Measurements from ENCODE around the gene MT1F. TPM values are rescaled to one million over a fixed set of nuclear protein-coding genes. Genes with fewer than 3 reads are reported as not detected.

The MT1F gene
- total RNA-seq, 1 experiment from 2014 or later, result 36.3 TPM

DNA sequence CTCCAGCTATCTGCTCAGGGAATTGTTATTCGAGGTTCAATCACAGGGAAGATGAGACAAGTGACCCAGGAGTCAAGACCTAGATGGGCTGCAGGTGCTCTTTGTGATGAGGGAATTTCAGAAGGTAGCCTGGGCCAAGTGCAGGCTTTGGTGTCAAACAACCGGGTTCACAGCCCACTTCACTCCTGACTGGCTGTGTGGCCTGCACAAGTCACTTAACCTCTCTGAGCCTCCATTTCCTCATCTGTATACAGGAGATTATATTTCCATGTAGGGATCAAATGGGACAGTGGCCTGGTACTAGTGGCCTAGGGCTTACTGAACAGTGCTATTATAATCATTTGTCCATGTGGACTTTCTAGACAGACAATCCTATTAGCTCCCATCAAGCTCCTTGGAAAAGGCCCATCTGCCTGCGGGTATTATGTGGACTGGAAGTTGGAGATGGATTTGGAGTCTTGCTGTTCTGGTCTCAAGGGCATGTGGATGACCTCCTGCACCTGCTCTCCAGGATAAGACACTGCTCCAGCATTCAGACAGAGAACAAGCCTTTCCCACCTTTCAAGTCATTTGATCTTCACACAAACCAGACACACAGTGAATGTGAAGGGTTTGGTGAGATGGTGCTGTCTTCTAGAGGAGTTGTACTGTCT is 21.4 kb downstream of the MT1F start:
- Histone ChIP-seq H3K79me2 (ENCODE audit: low read length) (no peaks in the 10 kb centered on the region), H4K20me1 (ENCODE audit: insufficient read depth, low read depth, low read length) (peaks cover 7% of the 10 kb centered on the region; the same call in 1 of the 2 replicates), H3K9me2 (replicated peaks; ENCODE audit: insufficient read depth, low read length) (no peaks in the 10 kb centered on the region), H3K27me3 (ENCODE audit: low read length) (no peaks in the 10 kb centered on the region), H3K4me1 (ENCODE audit: low read length) (peaks cover 35% of the 10 kb centered on the region), H3K9me3 (ENCODE audit: low read length) (no peaks in the 10 kb centered on the region), H3K27ac (ENCODE audit: low read length) (no peak overlapping the region), H2AFZ (ENCODE audit: low read length) (no peak overlapping the region), H3K4me2 (ENCODE audit: low read depth, low read length, poor library complexity, severe bottlenecking) (no peak overlapping the region), H3K36me3 (ENCODE audit: insufficient read depth, low read length) (no peaks in the 10 kb centered on the region), H3K4me3 (ENCODE audit: low read length) (no peak overlapping the region), H3K9ac (ENCODE audit: low read length) (no peak overlapping the region)
- DNase-seq, result no peak

DNA sequence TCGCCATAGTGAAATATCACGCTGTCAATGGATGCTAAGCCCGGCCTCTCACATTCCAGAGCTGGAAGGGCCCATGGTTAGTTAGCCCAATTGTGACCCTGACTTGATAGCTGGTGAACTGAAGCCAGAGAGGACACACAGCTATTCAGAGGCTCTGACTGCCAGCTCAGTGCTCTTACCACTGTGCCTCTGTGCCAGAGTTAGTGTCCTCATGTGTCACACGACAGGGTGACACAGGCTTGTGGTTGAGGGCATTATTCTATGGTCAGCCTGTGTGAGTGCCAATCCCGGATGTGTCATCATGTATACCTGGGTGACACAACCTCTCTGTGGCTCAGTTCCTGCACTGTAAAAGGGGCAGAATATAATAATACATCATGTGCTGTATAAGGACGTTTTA is 22.1 kb downstream of the MT1F start:
- H3K9me2 ChIP-seq (replicated peaks; ENCODE audit: insufficient read depth, low read length), result no peaks in the 10 kb centered on the region
- H3K4me3 ChIP-seq (ENCODE audit: low read length), result no peak overlapping the region
- no peaks in the 10 kb centered on the region for H3K27me3 ChIP-seq (ENCODE audit: low read length)
- no peak overlapping the region for H3K9ac ChIP-seq (ENCODE audit: low read length)
- no peak overlapping the region for H3K27ac ChIP-seq (ENCODE audit: low read length)
- peaks cover 36% of the 10 kb centered on the region for H3K4me1 ChIP-seq (ENCODE audit: low read length)
- H3K4me2 ChIP-seq (ENCODE audit: low read depth, low read length, poor library complexity, severe bottlenecking), result no peak overlapping the region
- H3K79me2 ChIP-seq (ENCODE audit: low read length), result no peaks in the 10 kb centered on the region
- peaks cover 7% of the 10 kb centered on the region; the same call in 1 of the 2 replicates for H4K20me1 ChIP-seq (ENCODE audit: insufficient read depth, low read depth, low read length)
- no peaks in the 10 kb centered on the region for H3K36me3 ChIP-seq (ENCODE audit: insufficient read depth, low read length)
- no peak overlapping the region for H2AFZ ChIP-seq (ENCODE audit: low read length)
- no peaks in the 10 kb centered on the region for H3K9me3 ChIP-seq (ENCODE audit: low read length)
- DNase-seq, result no peak

DNA sequence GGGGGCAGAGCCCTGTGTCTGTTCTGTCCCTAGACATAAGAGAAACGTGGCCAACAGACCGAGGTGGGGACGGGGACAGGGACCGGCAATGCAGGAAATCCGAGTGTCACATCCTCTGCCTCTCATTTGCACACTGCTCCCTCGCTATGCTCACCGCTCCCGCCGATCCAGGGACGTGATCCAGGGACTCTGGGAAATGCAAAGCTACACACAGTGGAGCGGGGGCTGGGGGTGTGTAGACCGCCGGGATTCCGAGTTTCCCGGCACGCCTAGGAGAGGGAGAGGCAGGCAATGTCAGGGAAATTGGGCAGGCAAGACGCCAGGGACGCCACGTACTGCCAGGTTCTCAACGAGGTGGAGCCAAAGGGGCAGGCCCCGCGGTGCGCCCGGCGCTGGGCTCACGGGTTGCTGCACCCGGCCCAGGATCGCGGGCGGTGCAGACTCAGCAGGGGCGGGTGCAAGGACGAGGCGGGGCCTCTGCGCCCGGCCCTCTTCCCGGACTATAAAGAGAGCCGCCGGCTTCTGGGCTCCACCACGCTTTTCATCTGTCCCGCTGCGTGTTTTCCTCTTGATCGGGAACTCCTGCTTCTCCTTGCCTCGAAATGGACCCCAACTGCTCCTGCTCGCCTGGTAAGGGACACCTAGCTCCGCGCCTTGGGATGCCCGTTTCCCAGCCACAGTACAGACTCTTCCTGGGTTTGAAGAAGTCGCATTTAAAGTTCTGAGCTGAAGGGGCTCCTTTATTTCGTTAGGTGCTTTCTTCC is 24.4 kb downstream of the MT1F start, which contains the start of gene MT1X:
TSS of gene MT1X (plus strand) at position 532 of the 764 bp plus-strand sequence. CDS start at position 603, 71 bp downstream.
- H3K4me3 ChIP-seq (ENCODE audit: low read length), result peak within 1 kb of the TSS; percentile 87
- H3K9ac ChIP-seq (ENCODE audit: low read length), result peak within 1 kb of the TSS; percentile 87
- H3K9me3 ChIP-seq (ENCODE audit: low read length), result no peaks in the 10 kb centered on the region
- H3K4me2 ChIP-seq (ENCODE audit: low read depth, low read length, poor library complexity, severe bottlenecking), result peak within 1 kb of the TSS; percentile 99
- peaks cover 30% of the 10 kb centered on the region for H3K4me1 ChIP-seq (ENCODE audit: low read length)
- H3K27ac ChIP-seq (ENCODE audit: low read length), result no peak within 1 kb of the TSS
- no peaks in the 10 kb centered on the region for H3K36me3 ChIP-seq (ENCODE audit: insufficient read depth, low read length)
- DNase-seq, result peak; percentile 97
- H3K9me2 ChIP-seq (replicated peaks; ENCODE audit: insufficient read depth, low read length), result no peaks in the 10 kb centered on the region
- H4K20me1 ChIP-seq (ENCODE audit: insufficient read depth, low read depth, low read length), result peaks cover 7% of the 10 kb centered on the region; the same call in 1 of the 2 replicates
- peak within 1 kb of the TSS; percentile 92 for H2AFZ ChIP-seq (ENCODE audit: low read length)
- H3K27me3 ChIP-seq (ENCODE audit: low read length), result no peaks in the 10 kb centered on the region
- H3K79me2 ChIP-seq (ENCODE audit: low read length), result no peaks in the 10 kb centered on the region

DNA sequence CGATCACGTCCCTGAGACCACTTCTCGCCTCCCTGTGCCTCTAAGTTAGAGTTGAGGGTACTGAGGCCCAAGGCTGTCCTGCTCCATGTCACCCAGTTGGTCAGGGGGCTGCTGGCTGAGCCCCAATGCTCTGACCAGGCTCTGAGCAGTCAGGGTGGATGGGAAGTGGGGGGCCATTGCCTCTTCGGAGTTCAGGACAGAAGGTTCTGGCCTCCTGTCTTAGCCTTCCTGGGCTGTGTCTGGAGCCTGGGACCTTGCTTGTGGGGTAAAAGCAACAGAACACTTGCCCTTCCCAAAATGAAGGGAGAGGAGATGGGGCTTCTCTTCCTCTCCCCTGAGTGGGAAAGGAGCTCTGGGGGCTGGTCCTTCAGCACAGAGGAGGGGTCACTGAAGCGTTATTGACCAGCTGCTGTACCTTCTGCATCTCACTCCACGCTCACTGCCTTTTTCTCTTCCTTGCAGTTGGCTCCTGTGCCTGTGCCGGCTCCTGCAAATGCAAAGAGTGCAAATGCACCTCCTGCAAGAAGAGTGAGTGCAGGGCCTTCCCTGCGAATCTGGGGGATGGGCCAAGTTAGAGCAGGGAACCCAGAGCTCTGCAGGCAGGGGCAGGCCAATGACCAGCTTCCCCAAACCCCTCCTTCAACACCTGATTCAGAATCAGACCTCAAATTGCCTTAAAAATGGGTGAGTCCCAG is 25.1 kb downstream of the MT1F start:
- Histone ChIP-seq H3K27ac (ENCODE audit: low read length) (no peak overlapping the region), H4K20me1 (ENCODE audit: insufficient read depth, low read depth, low read length) (peaks cover 7% of the 10 kb centered on the region; the same call in 1 of the 2 replicates), H3K36me3 (ENCODE audit: insufficient read depth, low read length) (no peaks in the 10 kb centered on the region), H3K27me3 (ENCODE audit: low read length) (no peaks in the 10 kb centered on the region), H3K79me2 (ENCODE audit: low read length) (no peaks in the 10 kb centered on the region), H3K9me2 (replicated peaks; ENCODE audit: insufficient read depth, low read length) (no peaks in the 10 kb centered on the region), H3K9ac (ENCODE audit: low read length) (peak overlapping the region; percentile 87), H3K9me3 (ENCODE audit: low read length) (no peaks in the 10 kb centered on the region), H2AFZ (ENCODE audit: low read length) (no peak overlapping the region; the same call in 1 of the 2 replicates), H3K4me3 (ENCODE audit: low read length) (peak overlapping the region; percentile 87), H3K4me1 (ENCODE audit: low read length) (peaks cover 30% of the 10 kb centered on the region), H3K4me2 (ENCODE audit: low read depth, low read length, poor library complexity, severe bottlenecking) (peak overlapping the region; percentile 99)
- DNase-seq, result peak; percentile 60

DNA sequence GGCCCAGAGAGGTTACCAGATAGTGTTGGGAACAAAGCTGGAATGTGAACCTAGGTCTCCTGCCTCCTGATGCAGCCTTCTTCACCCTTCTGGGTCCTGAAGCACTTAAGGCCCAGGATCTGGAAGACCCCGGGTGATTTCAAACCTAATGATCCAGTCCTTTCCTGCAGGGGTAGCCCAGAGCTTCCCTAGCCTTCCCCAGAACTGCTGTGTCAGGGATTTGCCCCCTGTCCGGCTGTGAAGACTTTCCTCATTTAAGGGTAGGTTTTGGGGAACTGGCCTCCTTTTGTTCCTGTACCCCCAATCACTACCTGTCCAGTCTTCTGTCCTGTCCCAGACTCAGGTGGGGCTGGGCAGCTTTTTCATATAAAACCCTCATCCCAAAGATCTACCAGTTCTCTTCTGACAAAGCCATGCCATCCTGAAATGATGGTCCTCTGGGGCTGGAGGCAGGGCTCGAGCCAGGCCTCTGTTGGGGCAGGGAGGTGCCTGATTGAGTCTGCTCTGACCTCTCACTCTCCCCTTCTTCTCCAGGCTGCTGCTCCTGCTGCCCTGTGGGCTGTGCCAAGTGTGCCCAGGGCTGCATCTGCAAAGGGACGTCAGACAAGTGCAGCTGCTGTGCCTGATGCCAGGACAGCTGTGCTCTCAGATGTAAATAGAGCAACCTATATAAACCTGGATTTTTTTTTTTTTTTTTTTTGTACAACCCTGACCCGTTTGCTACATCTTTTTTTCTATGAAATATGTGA is 25.8 kb downstream of the MT1F start:
- Histone ChIP-seq H4K20me1 (ENCODE audit: insufficient read depth, low read depth, low read length) (peaks cover 7% of the 10 kb centered on the region; the same call in 1 of the 2 replicates), H3K4me1 (ENCODE audit: low read length) (peaks cover 30% of the 10 kb centered on the region), H3K9me2 (replicated peaks; ENCODE audit: insufficient read depth, low read length) (no peaks in the 10 kb centered on the region), H3K9ac (ENCODE audit: low read length) (peak overlapping the region; percentile 87), H3K9me3 (ENCODE audit: low read length) (no peaks in the 10 kb centered on the region), H3K27ac (ENCODE audit: low read length) (no peak overlapping the region), H3K27me3 (ENCODE audit: low read length) (no peaks in the 10 kb centered on the region), H3K4me3 (ENCODE audit: low read length) (peak overlapping the region; percentile 87), H3K36me3 (ENCODE audit: insufficient read depth, low read length) (no peaks in the 10 kb centered on the region), H3K4me2 (ENCODE audit: low read depth, low read length, poor library complexity, severe bottlenecking) (peak overlapping the region; percentile 99), H3K79me2 (ENCODE audit: low read length) (no peaks in the 10 kb centered on the region), H2AFZ (ENCODE audit: low read length) (no peak overlapping the region)
- no peak for DNase-seq

DNA sequence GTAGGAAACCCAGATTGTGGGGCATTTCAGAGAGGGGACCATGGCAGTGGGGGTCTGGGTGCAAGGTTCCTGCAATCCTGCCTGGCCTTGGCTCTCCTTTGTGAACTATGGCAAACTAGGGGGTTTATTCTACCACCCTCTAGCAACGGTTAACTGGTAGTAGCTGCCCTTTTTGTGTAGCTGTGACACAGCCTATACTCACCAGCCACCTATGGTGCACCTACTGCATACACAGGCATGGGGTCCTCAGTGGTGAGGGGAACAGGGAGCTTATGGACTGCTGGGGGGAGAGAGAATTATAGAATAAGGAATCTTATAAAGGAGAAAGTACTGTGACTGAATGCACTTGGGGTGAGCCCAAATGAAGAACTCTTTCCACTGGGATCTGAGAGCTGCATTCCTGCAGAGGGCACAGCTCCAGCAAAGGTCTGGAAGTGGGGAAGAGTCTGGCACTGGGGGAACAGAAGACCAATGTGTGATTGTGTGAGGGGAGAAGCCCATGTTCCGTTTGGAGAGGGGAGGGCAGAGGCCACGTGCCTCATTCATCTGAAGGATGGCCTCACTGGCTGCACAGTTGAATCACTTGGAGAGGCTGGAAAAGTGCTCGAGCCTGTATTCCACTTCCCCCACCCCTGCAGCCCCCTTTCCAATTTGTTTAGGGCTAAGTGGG is 26.6 kb downstream of the MT1F start:
- H3K27me3 ChIP-seq (ENCODE audit: low read length), result no peaks in the 10 kb centered on the region
- H3K9me3 ChIP-seq (ENCODE audit: low read length), result no peaks in the 10 kb centered on the region
- no peak overlapping the region for H3K27ac ChIP-seq (ENCODE audit: low read length)
- H3K9ac ChIP-seq (ENCODE audit: low read length), result peak overlapping the region; percentile 87
- H3K36me3 ChIP-seq (ENCODE audit: insufficient read depth, low read length), result no peaks in the 10 kb centered on the region
- no peak overlapping the region for H2AFZ ChIP-seq (ENCODE audit: low read length)
- no peak overlapping the region; the same call in 1 of the 2 replicates for H3K4me3 ChIP-seq (ENCODE audit: low read length)
- no peak for DNase-seq
- H3K79me2 ChIP-seq (ENCODE audit: low read length), result no peaks in the 10 kb centered on the region
- peak overlapping the region; percentile 99 for H3K4me2 ChIP-seq (ENCODE audit: low read depth, low read length, poor library complexity, severe bottlenecking)
- peaks cover 30% of the 10 kb centered on the region for H3K4me1 ChIP-seq (ENCODE audit: low read length)
- H3K9me2 ChIP-seq (replicated peaks; ENCODE audit: insufficient read depth, low read length), result no peaks in the 10 kb centered on the region
- peaks cover 7% of the 10 kb centered on the region; the same call in 1 of the 2 replicates for H4K20me1 ChIP-seq (ENCODE audit: insufficient read depth, low read depth, low read length)

DNA sequence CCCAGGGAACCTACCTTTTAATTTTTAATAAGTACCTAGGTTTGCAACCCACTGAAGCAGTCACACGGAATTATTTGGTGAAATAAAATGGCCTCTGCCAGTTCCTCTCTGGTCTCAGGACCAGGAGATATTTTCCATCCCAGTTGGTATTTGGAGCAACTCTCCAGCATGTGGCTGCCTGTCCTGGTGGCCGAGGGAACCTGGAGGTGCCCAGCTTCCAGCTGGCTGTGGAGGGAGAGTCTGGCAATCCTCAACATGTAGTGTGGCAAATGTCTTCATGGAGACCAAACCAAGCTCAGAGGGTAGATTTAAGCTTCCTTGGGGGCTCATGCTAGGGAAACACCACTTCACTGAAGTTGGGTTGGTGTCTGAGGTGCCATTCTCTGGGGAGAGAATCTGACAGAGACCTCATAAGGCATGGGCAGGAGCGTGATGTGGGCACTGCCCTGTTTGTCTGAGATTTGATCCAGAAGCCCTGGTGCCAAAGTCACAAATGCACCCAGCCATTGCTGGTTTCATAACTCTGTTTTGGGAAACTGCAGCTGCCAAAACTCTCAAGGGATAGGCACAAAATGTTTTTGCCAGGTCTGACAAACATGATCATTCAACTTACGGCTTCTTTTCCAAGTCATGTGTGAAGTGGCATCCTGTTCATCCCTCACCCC is 27.3 kb downstream of the MT1F start:
- H3K4me2 ChIP-seq (ENCODE audit: low read depth, low read length, poor library complexity, severe bottlenecking), result no peak overlapping the region
- H3K9ac ChIP-seq (ENCODE audit: low read length), result no peak overlapping the region
- H3K4me3 ChIP-seq (ENCODE audit: low read length), result no peak overlapping the region
- DNase-seq, result no peak
- H3K4me1 ChIP-seq (ENCODE audit: low read length), result peaks cover 30% of the 10 kb centered on the region
- peaks cover 7% of the 10 kb centered on the region; the same call in 1 of the 2 replicates for H4K20me1 ChIP-seq (ENCODE audit: insufficient read depth, low read depth, low read length)
- H3K79me2 ChIP-seq (ENCODE audit: low read length), result no peaks in the 10 kb centered on the region
- H3K27ac ChIP-seq (ENCODE audit: low read length), result no peak overlapping the region
- H3K9me3 ChIP-seq (ENCODE audit: low read length), result no peaks in the 10 kb centered on the region
- no peaks in the 10 kb centered on the region for H3K36me3 ChIP-seq (ENCODE audit: insufficient read depth, low read length)
- H2AFZ ChIP-seq (ENCODE audit: low read length), result no peak overlapping the region
- H3K27me3 ChIP-seq (ENCODE audit: low read length), result no peaks in the 10 kb centered on the region
- no peaks in the 10 kb centered on the region for H3K9me2 ChIP-seq (replicated peaks; ENCODE audit: insufficient read depth, low read length)

All from Karpas-422 (cell line).